NOMO-1 (cell line): ENCODE data around the gene HEXIM1.

Experiments used
- DNase-seq, 2 experiments: peaks; one replicate each; lab custom pipeline; 2025; ENCODE audit not compliant: unreplicated experiment in 2 of 2; lab: John Stamatoyannopoulos, UW

HEXIM1 gene

GRCh38 chr17:45128331-45128730 is 19.9 kb upstream of the HEXIM1 start:
- no peak for DNase-seq

GRCh38 chr17:45128989-45129388 is 19.3 kb upstream of the HEXIM1 start:
- no peak for DNase-seq

DNA sequence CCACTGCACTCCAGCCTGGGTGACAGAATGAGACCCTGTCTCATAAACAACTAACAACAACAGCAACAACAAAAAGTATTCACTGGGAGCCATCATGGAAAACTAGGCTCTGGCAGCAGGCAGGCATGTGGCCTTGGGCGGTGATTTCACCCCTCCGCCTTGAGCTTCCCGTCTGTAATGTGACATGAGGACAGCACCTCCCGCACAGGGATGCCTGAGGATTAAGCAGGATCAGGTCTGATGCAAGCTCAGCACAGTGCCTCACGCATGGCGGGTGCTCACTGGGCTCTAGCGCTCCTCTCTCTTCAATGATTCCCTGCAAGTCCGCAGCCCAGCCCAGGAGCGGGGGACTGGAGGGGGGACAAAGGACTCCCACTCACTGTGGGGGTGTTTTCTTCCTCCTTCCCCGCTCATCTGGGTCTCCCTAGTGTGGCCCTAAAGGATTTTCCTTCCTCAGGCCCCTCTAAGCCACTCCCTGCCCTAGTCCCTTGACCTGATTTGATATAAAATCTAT is 18.8 kb upstream of the HEXIM1 start:
- no peak for DNase-seq

GRCh38 chr17:45129940-45130680 is 18.2 kb upstream of the HEXIM1 start:
- DNase-seq: no peak

DNA sequence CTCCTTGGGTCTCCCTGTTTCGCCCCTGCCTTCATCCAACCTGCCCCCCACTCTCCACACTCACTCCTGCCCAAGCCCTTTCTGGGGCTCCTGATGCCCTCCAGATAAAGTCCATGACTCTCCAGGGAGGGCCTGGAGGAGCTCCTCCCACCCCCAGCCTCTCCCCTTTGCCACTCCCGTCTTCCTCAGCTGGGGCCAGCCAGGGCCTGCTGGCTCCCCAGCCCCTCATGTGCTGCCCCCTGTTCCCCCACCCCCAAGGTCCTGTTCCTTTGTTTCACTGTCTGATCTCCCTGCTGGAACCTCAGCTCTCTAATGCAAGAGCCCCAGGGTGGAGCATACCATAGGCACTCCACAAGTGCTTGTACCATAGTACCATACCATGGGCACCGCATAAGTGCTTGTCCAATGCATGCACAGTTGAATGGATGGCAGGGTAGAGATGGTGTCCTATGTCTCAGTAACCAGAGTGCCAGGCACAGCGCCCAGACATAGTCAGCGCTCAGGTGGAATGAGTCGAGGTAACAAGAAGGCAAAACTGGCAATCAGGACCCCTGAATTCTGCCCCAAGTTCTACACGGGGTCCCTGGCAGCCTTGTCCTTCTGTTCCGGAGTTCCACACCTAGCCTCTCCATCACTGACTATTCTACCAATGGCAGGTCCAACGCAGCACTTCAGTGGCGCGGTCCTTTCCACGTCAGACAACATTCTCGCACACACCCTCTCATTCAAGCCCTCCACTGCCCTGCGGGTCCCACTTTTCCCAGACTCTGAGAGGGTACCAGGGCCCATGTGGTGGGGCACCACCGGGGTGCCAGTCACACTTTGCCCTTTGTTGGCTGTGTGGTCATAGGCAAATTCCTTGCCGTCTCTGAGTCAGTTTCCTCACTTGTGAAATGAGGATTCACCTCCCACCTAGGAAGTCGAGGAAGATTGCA is 17.3 kb upstream of the HEXIM1 start:
- no peak for DNase-seq

DNA sequence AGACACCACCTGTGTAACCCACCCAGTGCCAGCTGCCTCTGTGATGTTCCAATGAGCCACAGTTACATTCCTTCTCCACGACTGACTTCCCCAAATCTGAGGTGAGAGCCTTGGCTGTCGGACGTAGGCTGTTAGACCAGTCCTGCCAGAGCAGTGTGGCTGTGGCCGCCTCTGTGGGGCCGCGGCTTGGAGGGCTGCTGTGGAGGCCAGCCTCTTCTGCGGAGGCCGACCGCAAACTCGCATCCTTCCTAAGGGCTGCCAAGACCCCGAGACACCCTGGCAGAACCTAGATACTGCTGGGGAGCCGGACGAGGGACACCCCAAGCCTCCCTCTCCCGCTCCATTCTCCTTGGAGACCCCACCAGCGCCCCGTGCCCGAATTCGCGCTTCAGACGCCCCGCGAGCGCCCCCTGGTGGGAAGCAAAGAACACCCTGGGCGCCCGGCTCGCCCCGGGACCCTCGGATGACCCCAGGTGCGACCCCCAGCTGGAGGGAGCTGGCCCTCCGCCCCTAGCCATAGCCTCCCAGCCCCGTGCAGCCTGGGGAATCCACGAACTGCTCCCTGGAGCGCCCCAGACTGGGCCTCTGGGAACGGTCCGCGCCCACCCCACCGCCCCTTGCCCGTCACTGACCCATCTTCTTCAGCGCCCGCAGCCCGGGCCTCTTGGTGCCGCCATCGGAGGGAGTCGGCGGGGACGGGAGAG is 16.5 kb upstream of the HEXIM1 start:
- DNase-seq: peak in 1 of 2 experiments; percentile 37

DNA sequence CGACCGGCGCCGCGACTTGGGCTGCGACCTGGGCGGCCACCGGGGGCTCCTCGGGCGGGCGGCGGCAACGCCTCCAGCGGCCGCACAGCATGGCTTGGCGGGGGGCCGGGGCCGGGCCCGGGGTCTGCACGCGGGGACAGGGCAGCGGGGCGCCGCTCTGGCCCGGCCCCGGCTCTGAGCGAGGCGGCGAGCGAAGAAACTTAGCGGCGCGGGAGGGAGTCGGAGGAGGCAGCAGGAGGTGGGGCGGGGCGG is 16.0 kb upstream of the HEXIM1 start, which contains the start of gene PLCD3:
TSS of gene PLCD3 (minus strand) at position 196 of the 252 bp plus-strand sequence. CDS start at position 91, 105 bp downstream.
- DNase-seq: no peak

- DNase-seq: peak; percentile 73 to 88
These were observed 15.5 kb upstream of the HEXIM1 start for GRCh38 chr17:45132572-45133463.

- DNase-seq: peak; percentile 95 to 98
These were observed 12.9 kb upstream of the HEXIM1 start, which contains the start of gene ACBD4 for GRCh38 chr17:45135192-45135977. Gene ACBD4 (plus strand): TSS chr17:45135687. CDS start chr17:45136145, 458 bp downstream.

DNA sequence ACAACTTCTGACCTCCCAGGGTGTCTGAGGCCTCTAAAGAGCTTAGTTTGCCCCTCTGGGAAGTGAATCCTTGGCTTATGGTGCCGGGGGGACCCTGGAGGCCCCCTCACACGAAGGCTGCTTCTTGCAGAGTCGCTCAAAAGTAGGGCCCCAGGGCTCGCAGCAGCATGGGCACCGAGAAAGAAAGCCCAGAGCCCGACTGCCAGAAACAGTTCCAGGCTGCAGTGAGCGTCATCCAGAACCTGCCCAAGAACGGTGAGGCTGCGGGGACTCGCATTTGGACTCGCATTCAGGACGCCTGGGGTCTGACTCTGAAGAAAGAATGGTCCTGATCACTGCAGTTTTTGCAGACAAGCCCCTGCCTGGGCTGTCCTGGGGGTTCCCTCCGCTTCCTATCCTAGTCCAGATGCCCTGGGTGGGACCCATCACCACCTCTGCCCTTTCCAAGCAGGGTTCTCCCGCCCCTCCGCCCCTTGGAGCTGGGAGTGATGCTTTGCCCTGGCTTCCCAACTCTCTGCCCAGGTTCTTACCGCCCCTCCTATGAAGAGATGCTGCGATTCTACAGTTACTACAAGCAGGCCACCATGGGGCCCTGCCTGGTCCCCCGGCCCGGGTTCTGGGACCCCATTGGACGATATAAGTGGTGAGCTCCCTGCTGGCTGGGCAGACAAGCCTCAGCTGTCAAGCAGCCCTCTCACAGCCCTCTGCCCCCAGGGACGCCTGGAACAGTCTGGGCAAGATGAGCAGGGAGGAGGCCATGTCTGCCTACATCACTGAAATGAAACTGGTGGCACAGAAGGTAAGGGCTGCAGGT is 12.1 kb upstream of the HEXIM1 start:
- DNase-seq: no peak

- DNase-seq: no peak
These were observed 11.3 kb upstream of the HEXIM1 start for GRCh38 chr17:45136846-45137560.

DNA sequence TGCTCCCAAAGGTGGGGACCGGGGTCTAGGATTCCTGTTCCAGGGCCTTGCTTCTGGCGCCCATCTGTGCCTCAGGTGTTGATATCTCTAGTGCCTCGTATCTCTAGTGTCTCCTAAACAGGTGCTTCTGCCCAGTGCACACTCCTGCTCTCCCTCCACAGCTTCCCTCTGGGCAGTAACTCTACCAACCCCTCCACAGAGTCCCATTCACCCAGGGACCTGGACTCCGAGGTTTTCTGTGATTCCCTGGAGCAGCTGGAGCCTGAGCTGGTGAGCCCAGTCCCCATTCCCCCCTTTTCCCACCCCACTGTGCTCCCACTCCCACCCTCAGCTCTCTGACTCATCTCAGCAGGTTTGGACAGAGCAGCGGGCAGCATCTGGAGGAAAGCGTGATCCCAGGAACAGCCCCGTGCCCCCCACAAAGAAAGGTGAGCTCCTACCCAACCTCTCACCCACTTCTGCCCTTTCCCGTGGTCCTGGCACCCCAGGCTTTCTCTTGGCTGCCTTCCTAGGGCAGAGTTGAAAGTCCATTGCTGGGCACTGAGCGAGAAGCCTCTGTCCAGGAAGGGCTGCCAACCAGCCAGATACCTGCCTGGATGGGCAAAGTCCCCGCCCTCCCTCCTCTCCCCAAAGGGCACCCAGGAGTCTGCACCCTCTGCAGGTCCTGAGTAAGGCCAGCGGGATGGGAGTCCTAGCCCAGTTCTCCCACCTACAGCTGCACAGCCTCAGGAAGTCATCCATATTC is 10.5 kb upstream of the HEXIM1 start:
- no peak for DNase-seq

- no peak for DNase-seq
These were observed 9.3 kb upstream of the HEXIM1 start for GRCh38 chr17:45138911-45139532.

- no peak for DNase-seq
These were observed 8.7 kb upstream of the HEXIM1 start for GRCh38 chr17:45139533-45139920.

DNA sequence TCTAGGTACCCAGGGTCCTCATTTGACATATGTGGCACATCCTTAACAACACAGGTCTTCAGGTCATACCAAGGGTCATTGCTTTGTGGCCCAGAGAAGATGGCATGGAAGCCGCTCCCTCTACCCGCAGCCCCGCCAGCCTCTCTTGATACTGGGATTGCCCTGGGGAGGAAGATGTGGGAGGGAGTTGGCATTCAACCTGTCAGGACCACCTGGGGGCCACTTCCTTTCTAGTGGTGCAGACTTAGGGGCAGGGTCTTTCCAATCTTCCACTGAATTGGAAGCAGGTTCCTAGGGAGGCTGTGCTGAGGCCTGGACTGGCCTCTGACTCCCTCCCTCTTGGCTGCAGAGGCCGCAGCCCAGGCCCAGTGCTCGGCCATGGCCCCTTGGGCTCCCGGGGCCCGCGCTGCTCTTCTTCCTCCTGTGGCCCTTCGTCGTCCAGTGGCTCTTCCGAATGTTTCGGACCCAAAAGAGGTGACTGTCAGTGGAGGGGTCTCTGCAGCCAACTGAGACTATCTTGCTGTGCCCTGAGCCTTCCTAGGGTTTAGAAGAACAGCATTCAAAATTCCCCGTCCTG is 5.1 kb upstream of the HEXIM1 start:
- no peak for DNase-seq

DNA sequence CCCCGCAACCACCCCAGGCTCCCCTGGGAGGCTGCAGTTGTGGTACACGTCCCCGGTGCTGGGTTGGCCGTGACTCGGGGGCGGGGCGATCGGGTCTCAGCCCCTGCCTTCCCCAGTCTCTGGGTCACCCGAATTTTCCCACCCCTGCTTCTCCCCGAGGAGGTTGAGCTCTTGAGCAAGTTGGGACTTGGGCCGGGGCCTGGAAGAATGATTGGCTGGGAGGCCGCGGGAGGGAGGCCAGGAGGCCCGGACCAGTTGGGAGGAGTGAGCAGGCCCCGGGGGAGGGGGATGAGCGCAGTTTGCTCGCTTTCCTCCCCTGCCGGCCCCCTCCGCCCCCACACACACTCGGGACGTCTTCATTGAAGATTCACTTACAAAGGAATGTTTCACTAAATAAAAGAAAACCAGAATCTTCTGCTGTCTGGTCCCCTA is 4.5 kb upstream of the HEXIM1 start:
- no peak for DNase-seq
